AG20443 (cell line): ENCODE measurements around the gene COBL.

Source experiments
- DNase-seq: peaks from one replicate; pipeline ENCODE4 v3.0.0; 2012; ENCODE audit warnings: low spot score, mixed read lengths

The COBL gene

GRCh38 chr7:51140199-51141164, 176.1 kb downstream of the COBL start:
- DNase-seq, result no peak

GRCh38 chr7:51139796-51140195, 176.8 kb downstream of the COBL start:
- DNase-seq, result no peak

- DNase-seq, result no peak
These were observed 178.2 kb downstream of the COBL start for GRCh38 chr7:51138123-51139085.

- no peak for DNase-seq
These were observed 181.0 kb downstream of the COBL start for GRCh38 chr7:51135576-51135975.

- DNase-seq, result no peak
These were observed 182.6 kb downstream of the COBL start for GRCh38 chr7:51134013-51134441.

GRCh38 chr7:51132661-51133060, 183.9 kb downstream of the COBL start:
- no peak for DNase-seq

- DNase-seq, result no peak
These were observed 186.8 kb downstream of the COBL start for GRCh38 chr7:51129527-51130472.

- no peak for DNase-seq
These were observed 187.8 kb downstream of the COBL start for GRCh38 chr7:51128545-51129435.

GRCh38 chr7:51127618-51127904, 189.0 kb downstream of the COBL start:
- DNase-seq, result no peak

- DNase-seq, result no peak
These were observed 189.6 kb downstream of the COBL start for GRCh38 chr7:51126813-51127617.

- DNase-seq, result no peak
These were observed 190.3 kb downstream of the COBL start for GRCh38 chr7:51126324-51126723.

GRCh38 chr7:51124321-51124720, 192.3 kb downstream of the COBL start:
- DNase-seq, result no peak

GRCh38 chr7:51123322-51124019, 193.1 kb downstream of the COBL start:
- DNase-seq, result peak; percentile 95

- no peak for DNase-seq
These were observed 194.6 kb downstream of the COBL start for GRCh38 chr7:51121931-51122425.

- no peak for DNase-seq
These were observed 195.4 kb downstream of the COBL start for GRCh38 chr7:51121036-51121790.

GRCh38 chr7:51118628-51119027, 198.0 kb downstream of the COBL start:
- DNase-seq, result no peak

GRCh38 chr7:51114501-51114900, 202.1 kb downstream of the COBL start:
- DNase-seq, result no peak

GRCh38 chr7:51113962-51114361, 202.6 kb downstream of the COBL start:
- DNase-seq, result no peak
